OCI-LY3 (cell line): ENCODE results near the gene MBNL1.

ENCODE experiments used
- CTCF ChIP-seq: fragments of 200-600, 300-600 bp; sonication (generic); IDR thresholded peaks from 2 replicates; pipeline ENCODE4 v1.5.1; 2014; ENCODE audit warnings: antibody characterized with exemption, low read length, low read depth
- EZH2phosphoT487 ChIP-seq: fragments of 200-600 bp; shearing (Covaris generic); IDR thresholded peaks from 2 replicates; pipeline ENCODE4 v1.6.1; 2018; ENCODE audit warnings: antibody characterized with exemption, mixed run types, low read depth

- TF ChIP-seq CTCF (no peak), EZH2phosphoT487 (no peak)
Measured at GRCh38 chr3:152386208-152386607, 117.5 kb downstream of the MBNL1 start.
